Activated gamma-delta T cell treated with Interleukin-2 at 50 U/mL for 16 hours (primary cell): ENCODE results near the gene PKNOX2.

Experiments used
- DNase-seq: peaks from one replicate; pipeline ENCODE4 v3.0.0-alpha.2; 2020

PKNOX2 gene

DNA sequence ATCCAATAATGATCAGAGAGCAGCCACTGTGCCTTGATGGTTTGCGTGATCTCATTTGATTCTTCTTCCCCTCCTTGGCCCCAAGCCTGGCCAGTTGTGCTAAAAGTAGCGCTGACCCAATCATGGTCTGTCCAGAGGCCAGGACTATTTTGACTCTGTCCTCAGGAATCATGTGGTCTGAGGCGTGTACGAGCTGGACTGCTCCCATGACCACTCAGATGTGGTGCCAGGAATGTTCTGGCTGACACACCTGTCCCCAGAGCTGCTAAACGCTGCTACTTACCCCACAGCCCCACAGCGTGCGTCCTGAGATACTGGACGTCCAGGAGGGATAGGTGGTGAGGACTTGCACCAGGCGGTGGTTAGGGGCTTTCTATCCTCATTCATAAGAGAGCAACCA lies 261.1 kb downstream of the PKNOX2 start:
- DNase-seq: no peak

DNA sequence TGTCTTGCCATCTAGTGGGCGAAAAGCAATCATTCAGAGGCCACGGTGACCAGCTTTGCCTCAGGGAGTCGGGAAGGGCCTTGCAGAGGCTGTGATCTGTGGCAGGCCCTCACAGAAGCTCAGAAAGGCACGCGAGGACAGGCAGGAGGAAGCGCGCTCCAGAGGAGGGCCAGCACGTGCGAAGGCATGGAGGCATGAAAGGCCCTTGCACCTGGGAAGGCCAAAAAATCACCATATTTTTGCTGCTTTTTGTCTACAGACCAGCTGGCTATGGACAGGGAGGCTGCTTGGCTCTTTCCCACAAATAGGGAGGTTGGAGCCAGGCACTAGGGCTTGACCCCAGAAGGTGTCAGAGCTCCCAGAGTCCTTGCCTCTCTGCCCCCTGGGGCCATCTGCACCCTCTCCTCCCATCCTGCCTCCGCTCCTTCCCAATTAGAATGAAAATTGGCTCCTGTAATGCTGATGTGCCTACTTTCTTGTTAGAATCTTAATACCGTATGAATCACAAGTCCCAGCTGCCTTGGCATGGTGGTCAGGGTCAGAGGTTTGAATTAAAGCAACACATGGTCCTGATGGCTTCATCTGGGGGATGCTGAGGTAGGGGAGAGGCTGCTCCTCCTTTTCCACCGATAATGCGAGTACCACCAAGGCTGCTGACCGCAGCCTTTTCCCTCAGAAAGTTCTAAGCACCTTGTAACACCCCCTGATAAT lies 262.4 kb downstream of the PKNOX2 start:
- DNase-seq: no peak

DNA sequence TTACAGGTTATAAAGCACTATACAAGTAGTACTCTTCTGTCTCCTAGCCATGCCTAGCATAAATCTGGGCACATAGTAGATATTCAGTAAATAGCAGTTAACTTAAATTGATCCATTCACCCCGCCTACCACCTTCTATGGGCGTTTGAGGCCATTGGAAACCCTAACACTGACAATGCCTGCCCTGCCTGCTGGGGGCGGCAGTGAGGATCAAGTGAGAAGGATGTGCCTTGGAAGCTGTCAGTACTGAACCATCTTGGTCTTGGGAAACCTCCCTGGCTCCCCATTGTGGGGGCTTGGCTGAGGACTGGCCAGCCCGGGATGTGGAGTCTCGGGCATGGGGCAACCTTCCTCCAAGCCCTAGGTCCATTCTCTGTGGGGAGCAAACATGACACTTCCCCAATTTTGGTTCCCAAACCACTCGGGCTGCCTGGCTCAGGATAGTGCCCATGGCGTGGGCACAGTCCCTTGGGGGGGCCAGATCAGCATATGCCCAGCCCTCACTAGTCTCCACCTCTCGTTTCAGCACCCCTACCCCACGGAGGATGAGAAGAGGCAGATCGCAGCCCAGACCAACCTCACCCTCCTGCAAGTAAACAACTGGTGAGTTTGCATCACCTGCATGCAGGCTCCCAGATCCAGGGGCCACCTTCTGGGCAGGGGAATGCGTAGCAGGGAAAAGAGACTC lies 264.1 kb downstream of the PKNOX2 start:
- no peak for DNase-seq

DNA sequence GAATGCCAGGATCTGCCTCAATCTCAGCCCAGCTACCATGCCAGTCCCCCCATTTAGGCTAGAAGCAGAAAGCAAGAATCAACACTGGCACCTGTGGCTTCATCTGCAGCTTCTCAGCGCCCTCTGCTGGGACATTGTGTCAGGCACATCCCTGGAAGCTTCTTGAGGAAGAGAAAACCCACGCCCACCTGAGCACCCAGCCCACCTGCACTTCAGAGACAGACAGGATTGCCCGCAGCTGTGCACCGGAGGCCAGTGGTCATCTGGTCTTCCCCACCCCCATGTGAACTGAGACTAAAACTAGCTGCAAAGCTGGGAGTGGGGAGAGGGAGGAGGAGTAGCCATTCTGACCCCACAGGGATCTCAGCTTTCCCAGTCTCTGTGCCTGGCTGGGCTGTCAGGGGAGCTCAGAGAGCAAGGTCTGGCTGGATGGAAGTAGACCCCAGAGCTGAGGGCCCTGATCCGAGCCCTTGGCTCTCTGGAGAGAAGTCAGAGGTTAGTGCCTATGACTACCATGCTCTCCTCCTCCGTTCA lies 264.7 kb downstream of the PKNOX2 start:
- peak; percentile 26 for DNase-seq

DNA sequence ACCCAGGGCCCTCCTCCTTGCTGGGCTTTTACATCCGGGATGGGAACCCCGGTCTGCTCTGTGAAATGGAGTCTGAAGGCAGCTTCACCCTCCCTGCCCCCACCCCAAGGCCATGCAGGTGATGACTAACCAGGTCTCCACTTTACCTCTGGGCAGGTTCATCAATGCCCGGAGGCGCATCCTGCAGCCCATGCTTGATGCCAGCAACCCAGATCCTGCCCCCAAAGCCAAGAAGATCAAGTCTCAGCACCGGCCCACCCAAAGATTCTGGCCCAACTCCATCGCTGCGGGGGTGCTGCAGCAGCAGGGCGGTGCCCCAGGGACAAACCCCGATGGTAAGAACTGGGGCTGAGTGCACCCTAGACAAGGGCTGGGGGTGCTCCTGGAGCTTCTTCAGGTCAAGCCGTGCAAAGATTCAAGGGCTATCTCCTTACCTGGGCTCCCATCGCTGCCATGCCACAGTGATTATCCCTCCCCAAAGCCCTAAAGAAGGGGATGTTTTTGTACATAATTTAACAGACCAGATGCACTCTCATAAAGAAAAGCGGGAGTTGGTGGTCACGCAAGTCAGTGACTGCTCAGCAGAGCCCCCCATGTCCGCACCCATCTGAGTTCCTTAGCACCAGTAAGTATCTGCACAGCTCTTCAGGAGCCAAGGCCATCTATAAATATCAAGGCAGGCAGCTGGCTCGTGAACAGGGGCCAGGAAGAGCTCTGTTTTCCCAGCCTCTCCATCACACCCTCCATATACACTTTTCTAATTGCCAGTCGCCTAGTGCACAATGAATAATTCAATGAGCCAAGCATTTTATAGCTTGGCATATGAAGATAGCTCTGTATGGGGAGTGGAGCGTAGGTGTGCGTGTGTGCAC lies 265.5 kb downstream of the PKNOX2 start:
- no peak for DNase-seq

DNA sequence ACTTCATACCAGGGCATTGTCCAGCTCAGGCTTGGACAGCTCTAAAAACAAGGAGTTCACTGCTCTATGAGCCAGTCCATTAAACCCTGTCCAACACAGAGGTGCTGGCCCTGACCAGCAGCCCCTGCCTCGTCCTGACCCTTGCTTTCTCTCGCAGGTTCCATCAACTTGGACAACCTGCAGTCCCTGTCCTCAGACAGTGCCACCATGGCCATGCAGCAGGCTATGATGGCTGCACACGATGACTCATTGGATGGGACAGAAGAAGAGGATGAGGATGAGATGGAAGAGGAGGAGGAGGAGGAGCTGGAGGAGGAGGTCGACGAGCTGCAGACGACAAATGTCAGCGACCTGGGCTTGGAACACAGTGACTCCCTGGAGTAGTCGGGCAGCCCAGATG lies 266.5 kb downstream of the PKNOX2 start:
- DNase-seq: no peak

DNA sequence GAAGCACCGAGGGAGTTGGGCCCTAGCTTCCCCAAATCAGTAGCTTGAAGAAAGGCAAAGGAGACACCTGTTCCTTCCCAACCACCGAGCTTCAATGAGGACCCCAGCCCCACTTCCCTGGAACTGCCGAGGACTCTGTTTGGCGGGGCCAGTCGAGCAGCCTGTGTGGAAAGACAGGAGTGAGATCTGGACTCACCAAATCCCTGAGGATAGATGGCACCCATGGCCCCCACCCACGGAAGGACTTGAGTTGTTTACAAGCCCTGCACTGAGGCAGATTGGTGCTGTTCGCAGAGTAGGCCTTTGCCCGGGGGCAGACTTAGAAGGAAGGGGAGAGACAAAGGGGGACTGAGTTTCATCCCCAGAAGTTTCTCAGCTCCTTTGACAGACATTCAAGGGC lies 266.9 kb downstream of the PKNOX2 start:
- no peak for DNase-seq

DNA sequence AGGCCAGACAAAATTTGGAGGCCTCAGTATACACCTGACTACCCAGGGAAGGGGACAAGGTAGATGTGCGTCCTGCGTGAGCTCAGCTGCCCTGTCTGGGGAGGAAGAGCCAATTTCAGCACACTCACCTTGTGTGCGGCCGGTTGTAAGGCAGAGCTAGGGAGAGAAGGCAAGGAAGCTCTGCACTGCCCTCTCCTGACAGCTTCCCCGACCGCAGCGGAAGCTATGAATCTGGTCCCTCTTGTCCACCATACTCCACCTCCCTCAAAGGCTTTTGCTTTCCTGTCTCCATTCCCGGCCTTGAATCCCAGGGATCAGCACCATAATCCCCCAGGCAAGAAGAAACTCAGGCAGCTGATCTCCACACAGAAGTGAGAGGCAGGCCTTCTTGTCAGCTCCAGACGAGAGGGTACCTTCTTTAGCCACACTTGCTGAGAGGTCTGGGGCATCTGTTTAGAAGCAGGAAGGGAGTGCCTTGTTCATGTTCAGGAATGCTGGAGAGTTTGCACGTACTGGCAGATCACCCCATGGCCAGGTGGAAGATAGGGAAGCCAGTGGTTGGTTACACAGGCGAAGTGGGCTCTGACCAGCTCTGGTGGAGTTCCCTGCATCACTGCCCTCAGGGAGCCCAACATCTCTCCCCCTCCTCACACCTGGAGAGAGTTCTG lies 269.0 kb downstream of the PKNOX2 start:
- no peak for DNase-seq

DNA sequence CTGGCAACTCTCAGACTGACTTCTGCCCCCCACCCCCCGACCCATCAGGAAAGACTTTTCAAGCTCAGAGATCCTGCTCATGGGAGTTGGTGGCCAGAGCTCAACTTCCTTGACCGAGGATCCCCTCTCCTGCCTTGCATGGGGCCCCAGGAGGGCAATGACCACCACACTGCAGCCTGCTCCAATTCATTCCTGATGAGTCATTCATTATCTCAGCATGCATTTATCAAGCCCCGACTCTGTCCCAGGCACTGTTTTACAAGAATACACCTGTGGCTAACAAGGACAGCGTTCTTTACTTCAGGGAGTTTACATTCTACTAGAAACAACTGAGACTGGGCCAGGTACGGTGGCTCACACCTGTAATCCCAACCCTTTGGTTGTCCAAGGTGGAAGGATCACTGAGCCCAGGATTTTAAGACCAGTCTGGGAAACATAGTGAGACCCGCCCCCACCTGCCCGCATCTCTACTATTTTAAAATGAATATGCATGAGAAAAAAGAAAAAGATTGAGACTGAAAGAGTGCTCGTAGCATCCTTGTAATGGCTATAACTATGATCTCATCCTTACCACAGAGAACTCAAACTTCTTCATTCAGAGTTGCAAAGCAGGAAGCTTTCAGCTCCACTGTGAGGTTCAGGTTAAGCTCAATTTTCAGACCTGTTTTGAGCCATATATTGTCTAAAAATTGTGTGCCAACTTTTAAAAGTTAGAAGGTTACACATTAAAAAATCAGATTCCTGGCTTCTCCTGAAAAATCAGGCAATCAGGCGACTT lies 271.1 kb downstream of the PKNOX2 start:
- no peak for DNase-seq

DNA sequence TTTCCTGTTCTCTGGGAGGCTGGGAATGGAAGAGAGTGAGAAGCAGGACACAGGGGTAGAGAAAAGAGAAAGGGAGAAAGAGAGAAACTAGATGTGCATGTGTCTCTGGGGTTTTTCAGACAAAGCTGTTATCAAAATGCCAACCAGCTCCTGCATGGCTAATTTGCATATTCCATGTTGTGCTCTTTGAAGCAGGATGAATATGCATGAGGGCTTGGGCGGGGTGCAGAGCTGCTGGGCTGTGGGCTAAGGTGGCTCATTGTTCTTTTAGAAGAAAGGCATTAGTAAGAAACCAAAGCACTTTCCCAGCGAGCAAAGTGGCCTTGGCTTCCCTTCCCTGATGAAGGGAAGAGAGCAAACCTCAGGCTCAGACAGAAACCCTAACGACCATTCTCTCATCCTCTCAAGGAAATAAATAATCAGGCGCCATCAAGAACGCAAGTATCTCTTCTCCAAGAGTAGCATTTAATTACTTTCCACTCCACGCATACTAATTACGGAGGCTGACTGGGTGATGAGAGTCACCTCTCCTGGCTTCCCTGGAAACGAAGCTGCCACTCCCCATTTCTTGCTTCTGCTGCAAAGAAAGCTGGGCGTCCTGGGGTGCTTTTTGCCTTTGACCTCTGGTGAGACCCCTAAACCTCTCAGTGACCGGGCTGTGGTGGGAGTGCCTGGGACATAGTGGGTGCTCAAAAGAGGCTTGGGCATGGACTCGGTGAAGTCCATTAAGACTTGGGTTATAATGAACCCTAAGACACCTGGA lies 277.3 kb downstream of the PKNOX2 start:
- no peak for DNase-seq

DNA sequence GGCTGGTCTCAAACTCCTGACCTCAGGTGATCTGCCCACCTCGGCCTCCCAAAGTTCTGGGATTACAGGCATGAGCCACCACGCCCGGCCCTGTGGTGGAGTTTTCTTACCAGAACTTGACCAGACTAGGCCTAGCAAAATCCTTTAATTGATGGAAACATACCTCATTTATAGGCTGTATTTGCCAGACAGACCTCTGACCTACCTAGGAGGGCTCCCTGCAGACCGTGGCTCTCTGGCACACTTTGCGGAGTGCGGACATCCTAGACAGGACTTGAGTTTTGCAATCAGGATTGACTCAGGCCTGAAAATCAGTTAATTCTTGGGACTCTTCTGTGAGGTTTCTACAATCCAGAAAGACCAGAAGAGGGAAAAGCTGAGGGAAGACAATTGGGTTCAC lies 278.4 kb downstream of the PKNOX2 start:
- DNase-seq: no peak

DNA sequence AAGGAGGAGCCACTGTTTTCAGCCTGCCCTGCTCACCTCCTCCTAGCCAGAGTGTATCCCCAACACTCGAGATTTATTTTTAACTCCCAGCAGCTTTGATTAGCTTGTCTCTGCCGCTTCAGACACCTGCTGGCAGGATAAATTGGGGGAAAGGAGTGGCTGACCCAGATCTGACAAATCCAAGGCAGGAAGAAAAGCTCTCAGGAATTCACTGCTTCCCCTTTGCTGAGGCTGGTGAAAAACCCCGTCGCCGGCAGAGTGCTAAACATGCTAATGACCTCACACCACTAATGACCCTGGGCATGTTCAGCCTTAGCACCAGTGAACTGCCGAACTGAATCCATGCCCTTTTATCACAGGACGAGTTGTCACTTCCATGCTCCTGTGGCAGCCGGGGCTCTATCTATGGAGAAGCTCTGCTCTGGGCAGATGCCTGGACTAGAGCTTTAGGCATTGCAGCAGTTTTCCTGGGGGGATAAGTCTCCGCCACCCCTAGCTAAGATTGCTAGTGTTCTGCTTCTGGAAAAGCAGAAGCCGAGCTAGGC lies 279.3 kb downstream of the PKNOX2 start:
- DNase-seq: no peak

DNA sequence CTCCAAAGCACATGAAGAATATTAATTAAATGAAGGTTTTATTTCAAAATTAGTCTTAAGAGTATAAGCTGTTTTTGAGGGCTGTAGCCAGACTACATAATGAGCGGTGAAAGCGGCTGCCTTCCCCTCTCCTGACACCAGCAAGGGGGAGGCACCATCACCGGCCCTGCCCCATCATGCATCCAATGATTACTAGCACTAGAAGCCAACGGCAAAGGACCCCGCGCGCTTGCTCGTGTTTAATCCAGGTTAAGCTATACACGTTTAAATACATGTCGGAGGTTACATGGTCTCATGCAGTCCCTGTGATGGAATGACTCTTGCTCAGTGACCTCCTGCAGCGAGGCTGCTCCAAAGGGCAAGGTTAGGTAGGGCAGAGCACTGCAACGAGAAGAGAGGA lies 281.2 kb downstream of the PKNOX2 start:
- no peak for DNase-seq

DNA sequence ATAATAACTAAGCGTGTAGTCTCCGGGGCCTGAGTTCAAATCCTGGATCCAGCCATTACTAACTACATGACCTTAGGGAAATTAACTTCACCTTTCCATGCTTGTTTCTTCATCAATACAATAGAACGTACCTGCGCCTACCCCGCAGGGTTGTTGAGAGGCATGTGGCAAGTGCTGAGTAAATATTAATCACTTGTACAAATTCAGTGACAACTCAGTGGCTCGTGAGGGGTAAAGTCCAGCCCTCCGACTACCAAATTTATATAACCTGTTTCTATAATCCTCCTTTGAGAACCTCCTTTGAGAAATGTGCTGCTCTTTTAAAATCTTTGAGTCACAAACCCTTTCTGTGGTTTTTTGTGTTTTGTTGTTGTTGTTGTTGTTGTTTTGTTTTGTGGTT lies 281.7 kb downstream of the PKNOX2 start:
- DNase-seq: no peak

DNA sequence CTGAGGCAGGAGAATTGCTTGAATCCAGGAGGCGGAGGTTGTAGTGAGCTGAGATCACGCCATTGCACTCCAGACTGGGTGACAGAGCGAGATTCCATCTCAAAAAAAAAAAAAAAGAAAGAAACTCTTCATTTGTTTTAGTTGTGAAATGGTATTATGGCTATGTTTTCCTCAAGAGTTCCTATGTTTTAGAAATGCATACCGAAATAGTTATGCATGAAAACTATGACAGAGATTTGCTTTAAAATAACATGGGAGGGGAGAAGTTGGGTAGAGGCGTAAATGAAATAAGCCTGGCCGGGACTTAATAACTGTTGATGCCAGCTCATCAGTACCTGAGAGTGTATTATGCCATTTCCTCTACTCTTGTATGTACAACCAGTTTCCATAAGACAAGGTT lies 283.2 kb downstream of the PKNOX2 start:
- DNase-seq: no peak

DNA sequence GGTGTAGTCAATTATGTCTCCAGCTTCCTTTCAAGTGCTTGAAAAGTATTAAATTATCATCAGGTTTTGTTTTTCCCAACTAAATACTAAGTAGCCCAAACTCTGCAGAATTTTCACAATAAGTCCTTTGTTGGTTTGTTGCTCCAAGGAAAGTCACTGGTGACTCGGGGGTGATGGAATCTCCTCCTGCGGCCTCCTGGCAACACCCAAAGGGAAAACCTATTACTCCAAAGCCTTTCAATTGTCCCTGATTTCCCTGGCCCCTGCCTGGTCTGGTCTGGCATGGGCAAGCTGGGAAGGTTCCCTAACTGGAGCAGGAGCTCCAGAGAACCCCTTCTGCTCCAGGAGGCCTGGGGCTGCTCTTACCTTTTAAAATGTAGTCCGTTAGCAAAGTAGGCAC lies 283.6 kb downstream of the PKNOX2 start:
- DNase-seq: no peak

DNA sequence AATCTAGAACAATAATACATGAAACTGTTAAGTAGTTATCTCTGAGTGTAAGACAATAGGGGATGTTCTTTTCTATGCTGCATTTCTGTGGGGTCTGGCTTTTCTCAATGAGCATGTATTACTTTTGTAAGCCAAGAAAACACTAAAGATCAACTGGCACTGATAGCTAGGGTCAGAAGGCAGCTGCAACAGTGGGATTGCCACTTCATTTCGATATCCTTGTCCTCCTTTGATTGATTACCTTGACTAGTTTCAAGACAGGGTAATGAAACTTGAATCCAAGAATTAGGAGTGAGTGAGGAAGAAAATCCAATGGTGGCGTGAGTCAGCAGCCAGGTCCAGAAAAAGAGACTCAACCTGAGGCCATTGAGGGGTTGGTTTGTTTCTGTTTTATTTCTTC lies 285.0 kb downstream of the PKNOX2 start:
- DNase-seq: no peak

DNA sequence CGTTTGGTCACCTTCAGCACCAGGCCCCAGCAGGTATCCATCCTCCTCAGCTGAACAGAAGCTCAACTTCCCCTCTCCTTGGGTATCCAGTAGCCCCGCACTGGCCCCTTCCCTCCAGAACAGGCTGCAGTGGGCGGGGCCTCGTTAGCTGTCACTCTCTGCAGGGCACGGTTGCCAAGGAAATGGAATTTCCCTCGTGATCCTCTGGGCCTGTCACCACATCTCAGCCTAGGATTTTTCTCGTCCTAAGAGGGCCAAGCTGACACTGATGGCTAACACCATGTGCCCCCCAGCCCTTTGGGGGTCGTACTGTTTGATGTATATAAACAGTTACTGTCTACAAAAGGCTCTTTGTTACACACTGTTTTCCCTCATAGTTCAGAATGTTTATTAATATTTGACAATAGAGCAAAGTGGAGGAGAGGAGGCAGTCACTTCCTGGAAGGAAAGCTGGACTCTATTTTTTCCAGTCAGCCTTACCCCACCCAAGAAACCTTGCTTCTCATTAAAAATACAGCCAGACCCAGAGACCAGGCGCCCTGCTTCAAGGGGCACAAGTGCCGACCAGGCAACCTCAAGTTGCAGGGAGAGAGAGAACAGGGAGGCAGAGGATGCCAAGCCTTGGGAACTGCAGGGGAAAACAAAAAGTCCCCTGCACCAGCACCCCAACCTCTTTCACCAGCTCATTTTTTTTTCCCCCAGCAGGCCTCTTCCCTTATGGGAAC lies 287.0 kb downstream of the PKNOX2 start:
- no peak for DNase-seq

DNA sequence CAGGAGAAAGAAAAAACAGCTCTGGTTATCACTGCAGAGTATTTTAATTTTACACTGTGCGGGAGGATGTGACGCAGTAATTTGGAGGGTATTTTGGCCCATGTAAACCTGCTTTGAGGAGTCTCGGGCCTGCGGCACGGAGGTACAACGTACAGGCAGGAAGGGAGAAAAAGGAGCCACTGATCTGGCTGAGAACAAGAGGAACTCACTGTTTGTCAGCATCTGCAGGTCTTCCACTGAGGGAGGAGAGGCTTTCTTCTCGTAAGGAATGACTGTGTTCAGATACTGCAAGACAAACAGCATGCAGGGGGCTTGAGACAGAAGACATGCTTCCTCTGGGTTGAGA lies 287.5 kb downstream of the PKNOX2 start:
- DNase-seq: no peak

DNA sequence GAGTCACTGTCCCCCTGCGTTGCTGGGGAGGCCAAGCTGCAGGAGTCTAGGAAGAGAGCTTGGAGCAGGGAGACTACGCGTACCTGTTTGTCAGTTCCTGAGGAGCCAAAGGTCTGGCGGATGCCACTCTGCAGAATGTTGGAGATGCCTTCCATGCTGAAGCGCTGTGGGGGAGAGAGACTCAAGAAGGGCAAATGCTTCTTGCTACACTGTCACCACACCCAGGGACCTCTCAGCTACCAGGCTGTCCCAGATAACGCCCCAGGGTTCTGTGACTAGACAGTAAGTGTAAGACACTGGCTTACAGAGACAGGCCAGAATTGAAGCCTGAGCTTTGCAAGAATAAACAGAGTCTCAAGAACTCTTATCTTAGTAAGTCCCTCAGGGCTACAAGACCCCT lies 289.5 kb downstream of the PKNOX2 start:
- no peak for DNase-seq

DNA sequence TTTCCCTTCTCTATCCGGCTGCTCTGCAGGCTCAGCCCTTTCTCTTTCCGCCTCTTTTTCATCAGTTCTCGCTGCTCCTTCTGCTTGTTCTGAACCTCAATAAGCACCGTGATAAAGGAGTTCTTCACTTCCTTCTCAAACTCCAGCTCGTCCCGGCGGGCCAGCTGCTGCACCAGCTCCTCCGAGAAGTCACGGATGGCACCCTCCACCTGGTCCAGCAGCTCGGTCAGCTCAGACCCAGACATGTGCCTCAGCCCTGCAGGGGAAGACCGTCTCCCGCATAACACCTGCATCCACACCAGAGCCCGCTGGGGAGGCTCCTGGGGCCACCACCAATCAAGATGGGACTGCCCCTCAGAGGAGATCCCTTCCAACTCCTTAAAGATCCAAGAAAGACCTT lies 291.3 kb downstream of the PKNOX2 start:
- DNase-seq: no peak
